ENCODE measurements around the gene MEX3A.

The MEX3A gene

DNA sequence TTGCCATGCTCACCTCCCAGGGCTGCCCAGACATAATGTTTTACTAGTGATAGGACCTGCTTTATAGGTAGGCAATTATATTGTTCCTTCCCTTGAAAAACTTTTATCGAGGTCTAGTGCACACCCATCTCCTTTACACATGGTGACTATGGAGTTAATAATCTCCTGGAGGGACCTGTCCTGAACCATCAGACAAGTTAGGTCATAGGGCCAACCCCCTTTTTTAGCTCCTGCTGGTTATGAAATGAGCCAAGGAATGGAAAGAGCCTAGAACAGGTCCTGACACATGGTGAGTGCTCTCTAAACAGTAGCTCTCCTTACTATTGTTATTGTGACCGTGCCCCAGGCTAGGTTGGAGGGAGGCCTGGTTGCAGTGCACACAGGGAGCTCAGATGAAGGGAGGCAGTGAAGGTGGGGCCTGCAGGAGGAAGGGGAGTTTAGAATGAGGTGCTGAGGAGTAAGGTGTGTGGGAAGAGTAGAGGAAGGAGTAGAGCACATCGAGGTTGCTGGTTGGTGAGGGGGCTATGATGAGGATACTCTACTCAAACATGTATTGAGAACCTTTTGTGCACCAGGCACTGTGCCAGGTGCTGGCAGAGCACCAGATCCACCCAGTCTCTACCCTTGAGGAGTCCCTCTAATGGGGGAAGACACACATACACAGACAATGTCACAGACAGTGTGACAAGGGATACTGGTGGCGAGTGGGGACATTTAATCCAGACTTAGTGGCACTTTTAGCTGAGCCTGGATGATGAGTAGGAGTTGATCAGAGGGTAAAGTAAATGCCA lies 18.1 kb upstream of the MEX3A start:
- no peak overlapping the region for H3K4me3 ChIP-seq (ENCODE audit: low read depth, low read length)
- in situ Hi-C loops (cut with HindIII; ENCODE audit: low sequenced_read_pairs): no loop called here
- TF ChIP-seq, protein P1, sequence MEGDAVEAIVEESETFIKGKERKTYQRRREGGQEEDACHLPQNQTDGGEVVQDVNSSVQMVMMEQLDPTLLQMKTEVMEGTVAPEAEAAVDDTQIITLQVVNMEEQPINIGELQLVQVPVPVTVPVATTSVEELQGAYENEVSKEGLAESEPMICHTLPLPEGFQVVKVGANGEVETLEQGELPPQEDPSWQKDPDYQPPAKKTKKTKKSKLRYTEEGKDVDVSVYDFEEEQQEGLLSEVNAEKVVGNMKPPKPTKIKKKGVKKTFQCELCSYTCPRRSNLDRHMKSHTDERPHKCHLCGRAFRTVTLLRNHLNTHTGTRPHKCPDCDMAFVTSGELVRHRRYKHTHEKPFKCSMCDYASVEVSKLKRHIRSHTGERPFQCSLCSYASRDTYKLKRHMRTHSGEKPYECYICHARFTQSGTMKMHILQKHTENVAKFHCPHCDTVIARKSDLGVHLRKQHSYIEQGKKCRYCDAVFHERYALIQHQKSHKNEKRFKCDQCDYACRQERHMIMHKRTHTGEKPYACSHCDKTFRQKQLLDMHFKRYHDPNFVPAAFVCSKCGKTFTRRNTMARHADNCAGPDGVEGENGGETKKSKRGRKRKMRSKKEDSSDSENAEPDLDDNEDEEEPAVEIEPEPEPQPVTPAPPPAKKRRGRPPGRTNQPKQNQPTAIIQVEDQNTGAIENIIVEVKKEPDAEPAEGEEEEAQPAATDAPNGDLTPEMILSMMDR (IDR thresholded peaks at IDR 0.05; ENCODE audit: low read depth, low read length, missing control alignments): no peak
- DNase-seq (ENCODE audit: low read depth): no peak

DNA sequence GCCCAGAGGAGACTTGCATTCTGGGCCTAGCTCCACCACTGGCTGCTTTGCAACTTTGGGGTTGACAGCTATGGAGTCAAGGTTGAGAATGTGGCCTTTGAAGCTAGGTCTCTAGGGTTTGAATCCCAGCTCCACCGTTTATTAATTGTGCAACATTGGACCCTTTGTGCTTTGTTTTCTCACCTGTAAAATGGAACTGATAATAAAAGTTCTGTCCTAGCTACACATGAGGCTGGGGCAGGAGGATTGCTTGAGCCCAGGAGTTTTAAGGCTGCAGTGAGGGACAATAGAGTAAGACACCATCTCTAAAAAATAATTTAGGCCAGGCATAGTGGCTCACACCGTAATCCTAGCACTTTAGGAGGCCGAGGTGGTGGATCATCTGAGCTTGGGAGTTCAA lies 17.0 kb upstream of the MEX3A start:
- no peak for DNase-seq (ENCODE audit: low read depth)
- TF ChIP-seq, protein P1 (IDR thresholded peaks at IDR 0.05; ENCODE audit: low read depth, low read length, missing control alignments): no peak
- in situ Hi-C loops (cut with HindIII; ENCODE audit: low sequenced_read_pairs): no loop called here
- H3K4me3 ChIP-seq (ENCODE audit: low read depth, low read length): no peak overlapping the region

GRCh38 chr1:156098784-156099183 lies 16.5 kb upstream of the MEX3A start:
- no peak overlapping the region for H3K4me3 ChIP-seq (ENCODE audit: low read depth, low read length)
- in situ Hi-C loops (cut with HindIII; ENCODE audit: low sequenced_read_pairs): no loop called here
- TF ChIP-seq, protein P1 (IDR thresholded peaks at IDR 0.05; ENCODE audit: low read depth, low read length, missing control alignments): no peak
- DNase-seq (ENCODE audit: low read depth): no peak

DNA sequence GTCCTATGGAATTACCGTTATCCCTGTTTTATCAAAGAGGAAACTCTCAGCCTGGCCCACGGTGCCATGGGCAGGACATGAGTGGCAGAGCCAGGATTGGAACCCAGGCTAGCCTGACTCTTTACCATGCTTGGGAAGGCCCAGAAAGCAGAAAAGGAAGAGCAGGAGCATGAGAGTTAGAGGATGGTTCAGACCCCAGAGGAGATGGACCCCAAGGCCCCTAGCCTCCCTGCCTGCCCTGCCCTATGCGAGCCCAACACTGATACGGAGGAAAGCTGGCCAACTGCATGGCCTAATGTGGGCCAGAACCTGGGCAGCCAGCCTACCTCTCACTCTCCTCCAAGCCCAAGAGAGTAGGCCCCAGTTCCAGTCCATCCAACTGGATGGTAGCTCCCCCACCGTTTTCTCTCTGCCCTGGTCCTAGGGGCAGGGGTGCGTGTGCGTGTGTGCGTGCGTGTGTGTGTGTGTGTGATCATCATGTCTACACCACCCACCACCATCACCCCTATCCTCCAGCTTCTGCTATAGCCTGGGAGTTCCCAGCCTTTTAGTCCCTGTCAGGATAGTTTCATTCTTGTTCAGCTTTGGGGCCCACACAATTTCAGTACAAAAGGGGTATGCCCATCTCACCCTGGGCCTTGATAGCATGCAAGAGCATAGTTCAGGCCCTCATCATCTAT lies 15.4 kb upstream of the MEX3A start:
- no peak overlapping the region for H3K4me3 ChIP-seq (ENCODE audit: low read depth, low read length)
- no peak for DNase-seq (ENCODE audit: low read depth)
- TF ChIP-seq, protein P1 (IDR thresholded peaks at IDR 0.05; ENCODE audit: low read depth, low read length, missing control alignments): no peak
- in situ Hi-C loops (cut with HindIII; ENCODE audit: low sequenced_read_pairs): no loop called here

- peak; percentile 68 for DNase-seq (ENCODE audit: low read depth)
- H3K4me3 ChIP-seq (ENCODE audit: low read depth, low read length): no peak overlapping the region
Measured at GRCh38 chr1:156096640-156097391, 14.6 kb upstream of the MEX3A start.

More at GRCh38 chr1:156096640-156097391, 14.6 kb upstream of the MEX3A start:
- in situ Hi-C loops (cut with HindIII; ENCODE audit: low sequenced_read_pairs): no loop called here
- TF ChIP-seq, protein P1 (IDR thresholded peaks at IDR 0.05; ENCODE audit: low read depth, low read length, missing control alignments): peak; percentile 97
